ENCODE results near the gene ZNF429. TPM values are rescaled to one million over a fixed set of nuclear protein-coding genes. Genes with fewer than 3 reads are reported as not detected.

The ZNF429 gene
- total and polyA plus RNA-seq, 2 experiments from 2014 or later = 30.3 to 53.9 TPM

DNA sequence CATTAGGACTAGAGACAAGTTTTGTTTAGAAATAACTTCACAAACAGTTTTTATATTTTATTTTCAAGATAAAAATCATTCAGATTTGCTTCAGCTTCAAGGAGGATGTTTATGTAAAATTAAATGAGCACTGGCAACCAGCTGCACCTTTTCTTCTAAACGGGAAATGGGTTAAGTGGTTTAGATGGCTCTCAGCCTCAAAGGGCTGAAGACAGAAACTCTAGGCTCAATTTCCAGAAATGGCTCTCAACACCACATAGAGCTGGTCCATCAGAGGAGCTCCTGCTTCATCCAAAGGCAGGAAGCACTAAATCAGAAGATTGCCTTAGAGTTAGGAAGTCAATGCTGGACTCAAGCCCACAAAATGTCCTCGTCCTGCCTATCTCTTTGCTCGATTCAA is 74.7 kb downstream of the ZNF429 start:
- H3K27me3 ChIP-seq = peaks cover 6% of the 10 kb centered on the region
- no peak for DNase-seq (ENCODE audit: low read depth in 1 of 2, low spot score in 1 of 2)
- H3K4me3 ChIP-seq = no peak overlapping the region
- H3K36me3 ChIP-seq = no peaks in the 10 kb centered on the region
- H3K9me3 ChIP-seq (ENCODE audit: low read depth) = no peaks in the 10 kb centered on the region
- H3K27ac ChIP-seq = no peak overlapping the region
- TF ChIP-seq, protein P1, sequence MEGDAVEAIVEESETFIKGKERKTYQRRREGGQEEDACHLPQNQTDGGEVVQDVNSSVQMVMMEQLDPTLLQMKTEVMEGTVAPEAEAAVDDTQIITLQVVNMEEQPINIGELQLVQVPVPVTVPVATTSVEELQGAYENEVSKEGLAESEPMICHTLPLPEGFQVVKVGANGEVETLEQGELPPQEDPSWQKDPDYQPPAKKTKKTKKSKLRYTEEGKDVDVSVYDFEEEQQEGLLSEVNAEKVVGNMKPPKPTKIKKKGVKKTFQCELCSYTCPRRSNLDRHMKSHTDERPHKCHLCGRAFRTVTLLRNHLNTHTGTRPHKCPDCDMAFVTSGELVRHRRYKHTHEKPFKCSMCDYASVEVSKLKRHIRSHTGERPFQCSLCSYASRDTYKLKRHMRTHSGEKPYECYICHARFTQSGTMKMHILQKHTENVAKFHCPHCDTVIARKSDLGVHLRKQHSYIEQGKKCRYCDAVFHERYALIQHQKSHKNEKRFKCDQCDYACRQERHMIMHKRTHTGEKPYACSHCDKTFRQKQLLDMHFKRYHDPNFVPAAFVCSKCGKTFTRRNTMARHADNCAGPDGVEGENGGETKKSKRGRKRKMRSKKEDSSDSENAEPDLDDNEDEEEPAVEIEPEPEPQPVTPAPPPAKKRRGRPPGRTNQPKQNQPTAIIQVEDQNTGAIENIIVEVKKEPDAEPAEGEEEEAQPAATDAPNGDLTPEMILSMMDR (IDR thresholded peaks at IDR 0.05; ENCODE audit: low read depth, low read length) = no peak
- H3K4me1 ChIP-seq (ENCODE audit: low read depth) = no peaks in the 10 kb centered on the region

DNA sequence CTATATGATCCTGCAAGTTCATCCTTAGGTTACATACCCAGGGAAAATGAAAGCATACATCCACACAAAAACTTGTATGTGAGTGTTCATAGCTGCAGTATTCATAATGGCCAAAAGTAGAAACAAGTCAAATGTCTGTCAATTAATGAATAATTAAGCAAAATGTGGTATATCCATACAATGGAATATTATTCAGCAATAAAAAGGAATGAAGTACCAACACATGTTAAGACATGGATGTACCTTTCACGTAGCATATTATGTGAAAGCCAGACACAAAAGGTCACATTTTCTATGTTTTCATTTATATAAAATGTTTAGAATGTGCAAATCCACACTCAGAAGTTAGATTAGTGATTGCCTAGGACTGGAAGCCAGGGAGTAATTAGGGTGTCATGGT is 75.4 kb downstream of the ZNF429 start:
- no peaks in the 10 kb centered on the region for H3K36me3 ChIP-seq
- H3K4me1 ChIP-seq (ENCODE audit: low read depth) = no peaks in the 10 kb centered on the region
- peaks cover 13% of the 10 kb centered on the region for H3K27me3 ChIP-seq
- H3K4me3 ChIP-seq = no peak overlapping the region
- TF ChIP-seq, protein P1 (IDR thresholded peaks at IDR 0.05; ENCODE audit: low read depth, low read length) = no peak
- H3K27ac ChIP-seq = no peak overlapping the region
- H3K9me3 ChIP-seq (ENCODE audit: low read depth) = no peaks in the 10 kb centered on the region
- DNase-seq (ENCODE audit: low read depth in 1 of 2, low spot score in 1 of 2) = no peak

DNA sequence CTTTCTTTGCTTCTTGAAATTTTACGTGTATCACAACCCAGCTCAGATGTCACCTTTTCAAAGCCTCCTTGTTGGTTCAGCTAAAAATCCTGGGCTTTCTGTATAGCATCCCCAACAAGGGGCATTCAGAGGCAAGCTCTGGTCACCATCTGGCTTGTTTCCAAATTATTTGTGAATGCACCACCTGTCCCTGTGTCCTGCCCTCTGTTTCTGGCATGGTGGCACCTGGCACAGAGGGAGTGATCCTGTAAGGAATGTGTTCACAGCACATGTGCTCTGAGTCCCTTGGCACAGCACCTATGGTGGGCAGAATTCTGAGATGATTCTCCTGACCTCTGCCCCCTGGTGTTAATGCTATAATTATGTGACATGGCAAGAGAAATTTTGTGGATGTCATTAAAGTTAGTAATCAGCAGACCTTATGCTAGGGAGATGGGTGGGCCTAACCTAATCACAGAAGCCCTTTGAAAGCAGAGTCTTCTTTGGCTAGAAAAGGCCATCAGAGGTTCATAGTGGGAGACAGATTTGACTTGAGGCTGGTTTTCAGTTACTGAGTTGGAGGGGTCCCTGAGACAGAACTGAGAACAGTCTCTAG is 76.3 kb downstream of the ZNF429 start:
- Histone ChIP-seq H3K9me3 (ENCODE audit: low read depth) (no peaks in the 10 kb centered on the region), H3K27me3 (peaks cover 21% of the 10 kb centered on the region), H3K4me1 (ENCODE audit: low read depth) (no peaks in the 10 kb centered on the region), H3K36me3 (no peaks in the 10 kb centered on the region), H3K4me3 (no peak overlapping the region), H3K27ac (no peak overlapping the region)
- no peak for DNase-seq (ENCODE audit: low read depth in 1 of 2, low spot score in 1 of 2)
- TF ChIP-seq, protein P1 (IDR thresholded peaks at IDR 0.05; ENCODE audit: low read depth, low read length) = no peak

DNA sequence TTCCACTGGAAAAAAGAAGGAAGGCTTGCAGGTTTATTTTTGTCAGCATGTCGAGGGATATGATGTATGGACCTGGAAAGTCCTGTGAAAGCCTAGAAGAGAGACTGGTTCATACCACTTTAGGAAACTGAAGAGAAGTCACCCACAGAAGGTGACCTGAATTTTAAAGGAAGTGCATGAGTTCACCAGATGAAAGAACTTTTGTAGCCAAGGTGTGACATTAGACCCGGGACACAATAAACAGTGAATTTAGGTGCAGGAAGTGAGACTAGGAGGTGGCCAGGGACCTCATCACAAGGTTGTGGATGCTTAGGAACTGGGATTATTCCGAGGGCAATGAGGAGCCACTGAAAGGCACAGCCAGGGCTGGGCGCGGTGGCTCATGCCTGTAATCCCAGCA is 79.1 kb downstream of the ZNF429 start:
- H3K27me3 ChIP-seq = peaks cover 31% of the 10 kb centered on the region
- no peak overlapping the region for H3K4me3 ChIP-seq
- no peaks in the 10 kb centered on the region for H3K4me1 ChIP-seq (ENCODE audit: low read depth)
- no peak overlapping the region for H3K27ac ChIP-seq
- H3K9me3 ChIP-seq (ENCODE audit: low read depth) = no peaks in the 10 kb centered on the region
- no peak for DNase-seq (ENCODE audit: low read depth in 1 of 2, low spot score in 1 of 2)
- no peaks in the 10 kb centered on the region for H3K36me3 ChIP-seq
- TF ChIP-seq, protein P1 (IDR thresholded peaks at IDR 0.05; ENCODE audit: low read depth, low read length) = no peak

DNA sequence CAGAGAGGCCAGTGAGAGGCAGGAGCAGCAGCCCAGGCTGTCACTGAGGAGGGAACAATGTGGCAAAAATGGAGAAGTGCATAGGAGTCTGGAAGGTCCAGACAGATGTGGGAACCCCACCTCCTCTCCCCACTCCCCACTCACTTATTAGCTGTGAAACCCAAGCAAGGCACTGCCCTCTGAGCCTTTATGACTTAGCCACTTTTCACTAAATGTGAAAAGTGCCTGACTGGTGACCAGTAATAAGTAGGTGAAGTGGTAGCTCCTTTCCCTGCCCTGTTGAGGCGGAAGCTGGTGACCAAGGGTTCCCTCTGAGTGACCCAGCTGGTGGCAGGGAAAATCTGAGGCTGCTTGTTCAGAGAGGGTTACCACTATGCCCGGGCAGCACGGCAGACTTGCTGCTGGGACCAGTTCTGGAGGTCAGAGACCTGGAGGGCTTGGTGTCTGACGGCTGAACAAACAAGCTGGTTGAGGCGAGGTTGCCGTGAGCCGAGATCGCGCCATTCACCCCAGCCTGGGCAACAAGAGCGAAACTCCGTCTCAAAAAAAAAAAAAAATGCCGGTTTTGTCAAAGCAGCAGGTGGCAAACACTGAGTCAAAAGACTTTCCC is 80.0 kb downstream of the ZNF429 start:
- H3K27me3 ChIP-seq = peaks cover 31% of the 10 kb centered on the region
- H3K4me1 ChIP-seq (ENCODE audit: low read depth) = peaks cover 3% of the 10 kb centered on the region
- DNase-seq (ENCODE audit: low read depth in 1 of 2, low spot score in 1 of 2) = no peak
- H3K4me3 ChIP-seq = no peak overlapping the region
- H3K27ac ChIP-seq = no peak overlapping the region
- H3K9me3 ChIP-seq (ENCODE audit: low read depth) = no peaks in the 10 kb centered on the region
- no peaks in the 10 kb centered on the region for H3K36me3 ChIP-seq
- TF ChIP-seq, protein P1 (IDR thresholded peaks at IDR 0.05; ENCODE audit: low read depth, low read length) = no peak
